H9 (cell line): ENCODE results near the gene WEE1. TPM values are rescaled to one million over a fixed set of nuclear protein-coding genes. Genes with fewer than 3 reads are reported as not detected.

ENCODE experiments used
- DNase-seq: peaks from one replicate; pipeline ENCODE4 v3.0.0-alpha.2; 2017
- H2AFZ ChIP-seq: one replicate; pipeline ENCODE4 v1.6.1; 2013; ENCODE audit warnings: mild to moderate bottlenecking, low read length, control low read depth, moderate library complexity
- H2AK5ac ChIP-seq: 2 replicates; pipeline ENCODE4 v1.6.1; 2013; ENCODE audit warnings: low read length, control low read depth, mixed read lengths; ENCODE audit not compliant: insufficient read length
- H2BK120ac ChIP-seq: one replicate; pipeline ENCODE4 v1.6.1; 2013; ENCODE audit warnings: low read depth, mild to moderate bottlenecking, low read length, control low read depth, inconsistent platforms; ENCODE audit not compliant: poor library complexity, severe bottlenecking
- H2BK12ac ChIP-seq: 2 replicates; pipeline ENCODE4 v1.6.1; 2013; ENCODE audit warnings: low read length, control low read depth, mixed read lengths, low read depth; ENCODE audit not compliant: insufficient read length
- H2BK15ac ChIP-seq: 2 replicates; pipeline ENCODE4 v1.6.1; 2013; ENCODE audit warnings: low read depth, low read length, control low read depth
- H2BK20ac ChIP-seq: one replicate; pipeline ENCODE4 v1.6.1; 2013; ENCODE audit warnings: low read depth, mild to moderate bottlenecking, low read length, control low read depth, inconsistent platforms; ENCODE audit not compliant: poor library complexity, severe bottlenecking
- H2BK5ac ChIP-seq: 2 replicates; pipeline ENCODE4 v1.6.1; 2013; ENCODE audit warnings: low read length, control low read depth, mixed read lengths; ENCODE audit not compliant: insufficient read length
- H3K14ac ChIP-seq: 2 replicates; pipeline ENCODE4 v1.6.1; 2013; ENCODE audit warnings: low read length, control low read depth; ENCODE audit not compliant: insufficient read depth
- H3K18ac ChIP-seq: 2 replicates; pipeline ENCODE4 v1.6.1; 2013; ENCODE audit warnings: low read depth, mild to moderate bottlenecking, mixed read lengths, low read length, control low read depth; ENCODE audit not compliant: insufficient read length
- H3K23ac ChIP-seq: 2 replicates; pipeline ENCODE4 v1.6.1; 2013; ENCODE audit warnings: low read length, control low read depth, mixed read lengths, low read depth; ENCODE audit not compliant: insufficient read length
- H3K23me2 ChIP-seq: 2 replicates; pipeline ENCODE4 v1.6.1; 2013; ENCODE audit warnings: low read depth, mild to moderate bottlenecking, mixed read lengths, low read length, control low read depth; ENCODE audit not compliant: insufficient read length, poor library complexity, severe bottlenecking
- H3K27ac ChIP-seq: 2 replicates; pipeline ENCODE4 v1.5.1; 2013; ENCODE audit warnings: low read length, control low read depth, mixed read lengths, low read depth; ENCODE audit not compliant: insufficient read length
- H3K27me3 ChIP-seq: 2 replicates; pipeline ENCODE4 v1.6.1; 2013; ENCODE audit warnings: low read length, control low read depth, inconsistent platforms; ENCODE audit not compliant: insufficient read depth
- H3K4ac ChIP-seq: 2 replicates; pipeline ENCODE4 v1.6.1; 2013; ENCODE audit warnings: low read depth, mild to moderate bottlenecking, control low read depth, inconsistent platforms, low read length, moderate library complexity
- H3K4me1 ChIP-seq: 2 replicates; pipeline ENCODE4 v1.6.1; 2013; ENCODE audit warnings: low read length, control low read depth, inconsistent platforms; ENCODE audit not compliant: insufficient read depth
- H3K4me2 ChIP-seq: 2 replicates; pipeline ENCODE4 v1.6.1; 2013; ENCODE audit warnings: low read length, control low read depth, mixed read lengths; ENCODE audit not compliant: insufficient read length, insufficient read depth
- H3K56ac ChIP-seq: 2 replicates; pipeline ENCODE4 v1.6.1; 2013; ENCODE audit warnings: low read depth, mild to moderate bottlenecking, mixed read lengths, low read length, control low read depth; ENCODE audit not compliant: insufficient read length
- H3K79me1 ChIP-seq: 2 replicates; pipeline ENCODE4 v1.6.1; 2013; ENCODE audit warnings: low read depth, mild to moderate bottlenecking, moderate library complexity, low read length, control low read depth, inconsistent platforms; ENCODE audit not compliant: insufficient read depth, poor library complexity, severe bottlenecking
- H3K79me2 ChIP-seq: 2 replicates; pipeline ENCODE4 v1.6.1; 2013; ENCODE audit warnings: low read length, control low read depth, inconsistent platforms; ENCODE audit not compliant: insufficient read depth
- H3K9ac ChIP-seq: 2 replicates; pipeline ENCODE4 v1.6.1; 2013; ENCODE audit warnings: low read length, control low read depth, mixed read lengths; ENCODE audit not compliant: insufficient read length; ENCODE audit errors: extremely low read depth
- H3K9me3 ChIP-seq: one replicate; pipeline ENCODE4 v1.6.1; 2013; ENCODE audit warnings: low read depth, low read length, inconsistent platforms; ENCODE audit not compliant: control insufficient read depth
- H3T11ph ChIP-seq: one replicate; pipeline ENCODE4 v1.6.1; 2013; ENCODE audit warnings: mild to moderate bottlenecking, low read length, control low read depth, inconsistent platforms
- H4K20me1 ChIP-seq: one replicate; pipeline ENCODE4 v1.6.1; 2013; ENCODE audit not compliant: control insufficient read depth, insufficient read length, insufficient read depth
- H4K5ac ChIP-seq: 2 replicates; pipeline ENCODE4 v1.6.1; 2013; ENCODE audit warnings: low read depth, mild to moderate bottlenecking, mixed read lengths, low read length, control low read depth; ENCODE audit not compliant: insufficient read length
- H4K8ac ChIP-seq: replicated peaks from 2 replicates; pipeline ENCODE4 v1.6.1; 2013; ENCODE audit warnings: low read length, control low read depth, mixed read lengths, low read depth; ENCODE audit not compliant: insufficient read length
- H4K91ac ChIP-seq: 2 replicates; pipeline ENCODE4 v1.6.1; 2013; ENCODE audit warnings: low read depth, mild to moderate bottlenecking, moderate library complexity, mixed read lengths, low read length, control low read depth; ENCODE audit not compliant: insufficient read length
- H3K27ac Mint-ChIP-seq, 3 experiments: 2 replicates in 2 of 3; 3 replicates in 1 of 3; pipeline ENCODE4 v1.8.0; 2020 to 2021; ENCODE audit warnings: mixed read lengths in 3 of 3, mild to moderate bottlenecking in 1 of 3, moderate library complexity in 1 of 3
- H3K27me3 Mint-ChIP-seq: 2 replicates; pipeline ENCODE4 v1.8.0; 2021; ENCODE audit warnings: low read depth, mild to moderate bottlenecking, moderate library complexity, mixed read lengths
- H3K36me3 Mint-ChIP-seq, 3 experiments: 2 replicates in 2 of 3; 3 replicates in 1 of 3; pipeline ENCODE4 v1.8.0; 2020 to 2021; ENCODE audit warnings: low read depth in 3 of 3, mixed read lengths in 3 of 3; ENCODE audit not compliant: insufficient read depth in 1 of 3
- H3K4me1 Mint-ChIP-seq, 2 experiments: 2 replicates each; pipeline ENCODE4 v1.8.0; 2020; ENCODE audit warnings: mixed read lengths in 2 of 2
- H3K4me3 Mint-ChIP-seq, 2 experiments: 2 replicates in 1 of 2; 3 replicates in 1 of 2; pipeline ENCODE4 v1.8.0; 2020 to 2021; ENCODE audit warnings: mild to moderate bottlenecking in 2 of 2, mixed read lengths in 2 of 2, moderate library complexity in 1 of 2
- H3K9me3 Mint-ChIP-seq, 2 experiments: 2 replicates in 1 of 2; 3 replicates in 1 of 2; pipeline ENCODE4 v1.8.0; 2020; ENCODE audit warnings: mild to moderate bottlenecking in 2 of 2, mixed read lengths in 2 of 2, moderate library complexity in 1 of 2
- WGBS: extraction: QIAGEN DNeasy Blood & Tissue Kit; methylation state at CpG from one replicate; pipeline ENCODE4 v1.1.7; 2013; ENCODE audit warnings: missing lambda C conversion rate, low lambda C conversion rate, mixed read lengths; ENCODE audit not compliant: insufficient read length; ENCODE audit errors: extremely low coverage; 5-methylcytosine and 5-hydroxymethylcytosine counted together
- total RNA-seq: library from RNA; stranded (reverse); gene quantifications from 2 replicates; pipeline ENCODE4 v1.2.1, GENCODE V29; 2021
- TF ChIP-seq, protein P1 (sequence below): fragments of 200-600 bp; sonication (generic); conservative IDR thresholded peaks from 3 replicates; pipeline ENCODE4 v1.8.0; 2021; ENCODE audit warnings: antibody characterized with exemption, mild to moderate bottlenecking

WEE1 gene
- total RNA-seq, 1 experiment from 2014 or later: 142 TPM

DNA sequence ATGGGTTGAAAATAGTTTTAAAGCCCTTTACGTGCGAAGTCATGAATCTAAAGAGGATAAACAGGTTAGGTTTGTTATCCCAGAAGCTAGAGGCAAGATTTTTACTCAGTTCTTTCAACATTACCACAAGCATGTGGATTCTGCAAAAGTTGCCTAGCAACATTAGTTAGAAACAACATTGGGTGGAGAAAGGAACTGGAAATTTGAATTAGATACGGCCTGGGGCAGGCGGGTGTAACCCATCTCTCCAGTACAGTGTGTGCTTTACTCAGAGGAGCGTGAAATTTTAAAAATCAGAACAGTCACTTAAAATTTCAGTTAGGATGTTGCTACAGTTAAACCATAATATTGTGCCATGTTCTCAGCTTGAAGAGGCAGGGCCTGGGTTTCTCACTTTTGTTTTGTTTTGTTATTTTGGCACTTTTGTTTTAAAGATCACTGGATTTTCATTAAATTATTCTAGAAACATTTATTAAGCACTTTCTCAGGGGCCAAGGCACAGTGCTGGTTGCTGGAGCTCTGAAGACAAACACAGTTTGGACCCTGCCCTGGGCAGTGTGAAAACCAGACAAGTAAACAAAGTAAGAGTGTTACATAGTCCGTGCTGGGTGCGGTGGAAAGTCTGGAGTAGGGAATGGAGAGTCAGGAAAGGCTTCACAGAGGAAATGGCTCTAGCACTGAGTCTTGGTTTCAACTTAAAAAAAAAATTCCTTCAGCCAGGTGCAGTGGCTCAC is 4.4 kb upstream of the WEE1 start:
- H3K9ac ChIP-seq: peak overlapping the region; percentile 17
- TF ChIP-seq, protein P1, sequence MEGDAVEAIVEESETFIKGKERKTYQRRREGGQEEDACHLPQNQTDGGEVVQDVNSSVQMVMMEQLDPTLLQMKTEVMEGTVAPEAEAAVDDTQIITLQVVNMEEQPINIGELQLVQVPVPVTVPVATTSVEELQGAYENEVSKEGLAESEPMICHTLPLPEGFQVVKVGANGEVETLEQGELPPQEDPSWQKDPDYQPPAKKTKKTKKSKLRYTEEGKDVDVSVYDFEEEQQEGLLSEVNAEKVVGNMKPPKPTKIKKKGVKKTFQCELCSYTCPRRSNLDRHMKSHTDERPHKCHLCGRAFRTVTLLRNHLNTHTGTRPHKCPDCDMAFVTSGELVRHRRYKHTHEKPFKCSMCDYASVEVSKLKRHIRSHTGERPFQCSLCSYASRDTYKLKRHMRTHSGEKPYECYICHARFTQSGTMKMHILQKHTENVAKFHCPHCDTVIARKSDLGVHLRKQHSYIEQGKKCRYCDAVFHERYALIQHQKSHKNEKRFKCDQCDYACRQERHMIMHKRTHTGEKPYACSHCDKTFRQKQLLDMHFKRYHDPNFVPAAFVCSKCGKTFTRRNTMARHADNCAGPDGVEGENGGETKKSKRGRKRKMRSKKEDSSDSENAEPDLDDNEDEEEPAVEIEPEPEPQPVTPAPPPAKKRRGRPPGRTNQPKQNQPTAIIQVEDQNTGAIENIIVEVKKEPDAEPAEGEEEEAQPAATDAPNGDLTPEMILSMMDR: no peak
- Mint-ChIP-seq H3K4me3 (peak overlapping the region; percentile 18 to 62; a peak in 4 of 5 replicates), H3K4me1 (peaks cover 50 to 52% of the 10 kb centered on the region in 2 experiments), H3K27ac (peak overlapping the region; percentile 96 to 97 (median 96)), H3K27me3 (no peaks in the 10 kb centered on the region), H3K36me3 (peaks cover 0 to 2% (median 1%) of the 10 kb centered on the region in 3 experiments; a peak in 3 of 7 replicates), H3K9me3 (no peaks in the 10 kb centered on the region)
- peak overlapping the region; percentile 33; the same call in 1 of the 2 replicates for H3K14ac ChIP-seq
- no peak overlapping the region for H2BK12ac ChIP-seq
- no peak overlapping the region for H2AK5ac ChIP-seq
- no peaks in the 10 kb centered on the region for H4K20me1 ChIP-seq
- H2BK15ac ChIP-seq: no peak overlapping the region
- H3K4ac ChIP-seq: no peak overlapping the region; the same call in 1 of the 2 replicates
- no peaks in the 10 kb centered on the region for H3K79me2 ChIP-seq
- H3K4me2 ChIP-seq: no peak overlapping the region
- no peak overlapping the region for H4K91ac ChIP-seq
- peak; percentile 71 for DNase-seq
- H3K23ac ChIP-seq: no peak overlapping the region
- H3K56ac ChIP-seq: no peak overlapping the region
- peak overlapping the region; percentile 71 for H3T11ph ChIP-seq
- no peaks in the 10 kb centered on the region for H3K27me3 ChIP-seq
- no peaks in the 10 kb centered on the region for H3K9me3 ChIP-seq
- no peak overlapping the region for H2AFZ ChIP-seq
- peak overlapping the region; percentile 93 for H3K18ac ChIP-seq
- H4K8ac ChIP-seq: no peak overlapping the region
- H3K4me1 ChIP-seq: peaks cover 8% of the 10 kb centered on the region; the same call in 1 of the 2 replicates
- peaks cover 8% of the 10 kb centered on the region for H3K23me2 ChIP-seq
- WGBS: no CpG with 5 or more reads among the region's 7 CpGs
- peak overlapping the region; percentile 18 for H2BK5ac ChIP-seq
- peak overlapping the region; percentile 97 for H2BK120ac ChIP-seq
- peak overlapping the region; percentile 87 for H3K27ac ChIP-seq
- H2BK20ac ChIP-seq: peak overlapping the region; percentile 95
- H3K79me1 ChIP-seq: no peaks in the 10 kb centered on the region
- no peak overlapping the region for H4K5ac ChIP-seq
